Common myeloid progenitor, CD34-positive (primary cell): Measurements from ENCODE around the gene LRRTM2.

ENCODE experiments used
- CTCF ChIA-PET: fragments of 350-600 bp; sonication (Branson Sonifier 250); formaldehyde crosslinking; loops from one replicate; lab custom pipeline; 2021; ENCODE audit warnings: antibody characterized with exemption; lab: Charles Lee
- POLR2A ChIA-PET: fragments of 350-600 bp; sonication (Branson Sonifier 250); formaldehyde crosslinking; loops from one replicate; lab custom pipeline; 2021; ENCODE audit warnings: antibody characterized with exemption; lab: Charles Lee
- DNase-seq, 3 donors: peaks; one replicate each; pipeline versions ENCODE4 v3.0.0 to v3.0.0-alpha.2; 2013
- H3K27ac ChIP-seq, 2 experiments: 1 replicate in 1 of 2; 2 replicates in 1 of 2; pipeline ENCODE4 v1.7.0; 2013; ENCODE audit warnings: inconsistent platforms in 2 of 2, low read length in 2 of 2, mild to moderate bottlenecking in 2 of 2, low read depth in 1 of 2, moderate library complexity in 1 of 2; ENCODE audit not compliant: severe bottlenecking in 2 of 2, insufficient read depth in 1 of 2, poor library complexity in 1 of 2
- H3K27me3 ChIP-seq, 5 experiments: replicated peaks in 2 of 5; 1 replicate in 3 of 5; 2 replicates in 2 of 5; pipeline versions ENCODE4 v1.6.1 to v1.7.0; 2013; ENCODE audit warnings: low read length in 4 of 5, mild to moderate bottlenecking in 2 of 5, moderate library complexity in 2 of 5, inconsistent platforms in 1 of 5; ENCODE audit not compliant: insufficient read depth in 5 of 5, control insufficient read depth in 4 of 5
- H3K36me3 ChIP-seq, 4 experiments: 1 replicate in 2 of 4; 2 replicates in 2 of 4; pipeline versions ENCODE4 v1.6.1 to v1.7.0; 2013; ENCODE audit warnings: low read length in 3 of 4, control low read depth in 1 of 4, mild to moderate bottlenecking in 1 of 4; ENCODE audit not compliant: control insufficient read depth in 4 of 4, insufficient read depth in 4 of 4
- H3K4me1 ChIP-seq, 4 experiments: 1 replicate in 3 of 4; 2 replicates in 1 of 4; pipeline versions ENCODE4 v1.6.1 to v1.7.1; 2013; ENCODE audit warnings: low read length in 3 of 4, mild to moderate bottlenecking in 3 of 4, control low read depth in 1 of 4, inconsistent platforms in 1 of 4, moderate library complexity in 1 of 4; ENCODE audit not compliant: control insufficient read depth in 4 of 4, insufficient read depth in 4 of 4; ENCODE audit errors: control extremely low read depth in 1 of 4
- H3K4me3 ChIP-seq, 7 experiments: 1 replicate in 4 of 7; 2 replicates in 3 of 7; pipeline versions ENCODE4 v1.5.1 to v1.7.0; 2013; ENCODE audit warnings: mild to moderate bottlenecking in 7 of 7, low read length in 6 of 7, moderate library complexity in 6 of 7, inconsistent platforms in 2 of 7, low read depth in 2 of 7, control low read depth in 1 of 7; ENCODE audit not compliant: insufficient read depth in 4 of 7, control insufficient read depth in 1 of 7; ENCODE audit errors: extremely low read depth in 1 of 7
- H3K9me3 ChIP-seq, 5 experiments: 1 replicate in 4 of 5; 2 replicates in 1 of 5; pipeline versions ENCODE4 v1.6.1 to v1.7.1; 2013; ENCODE audit warnings: low read length in 4 of 5, mild to moderate bottlenecking in 2 of 5, inconsistent platforms in 1 of 5, low read depth in 1 of 5, moderate library complexity in 1 of 5; ENCODE audit not compliant: control insufficient read depth in 4 of 5, insufficient read depth in 2 of 5; ENCODE audit errors: control extremely low read depth in 1 of 5
- WGBS: methylation state at CpG from one replicate; pipeline ENCODE4 v1.1.5; 2013; ENCODE audit not compliant: insufficient coverage; 5-methylcytosine and 5-hydroxymethylcytosine counted together

Gene LRRTM2

DNA sequence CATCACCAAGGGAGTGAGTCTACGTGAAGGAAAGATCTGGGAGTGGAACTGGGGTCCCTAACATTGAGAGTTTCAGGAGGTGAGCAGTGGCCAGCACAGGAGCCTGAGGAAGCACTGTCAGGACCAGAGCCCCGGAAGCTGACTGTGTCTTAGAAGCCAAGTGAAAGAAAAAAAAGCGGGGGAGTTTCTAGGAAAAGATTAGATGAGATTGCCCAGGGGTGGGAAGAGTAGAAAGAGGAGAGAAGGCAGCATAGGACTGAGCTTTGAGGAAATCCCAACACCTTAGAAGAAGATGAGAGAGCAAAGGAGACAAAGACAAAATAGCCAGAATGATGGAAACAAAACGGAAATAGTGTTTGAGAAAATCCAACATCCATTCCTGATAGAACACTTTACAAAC, 37.0 kb upstream of the LRRTM2 start:
- H3K36me3 ChIP-seq: peaks cover 0 to 14% (median 3%) of the 10 kb centered on the region in 4 experiments
- ChIA-PET CTCF (no interaction called here), POLR2A (interaction anchor here (0.5 kb wide), 1 partner anchor 12 kb away, joined by 3 read pairs; no protein-coding TSS in a partner anchor)

DNA sequence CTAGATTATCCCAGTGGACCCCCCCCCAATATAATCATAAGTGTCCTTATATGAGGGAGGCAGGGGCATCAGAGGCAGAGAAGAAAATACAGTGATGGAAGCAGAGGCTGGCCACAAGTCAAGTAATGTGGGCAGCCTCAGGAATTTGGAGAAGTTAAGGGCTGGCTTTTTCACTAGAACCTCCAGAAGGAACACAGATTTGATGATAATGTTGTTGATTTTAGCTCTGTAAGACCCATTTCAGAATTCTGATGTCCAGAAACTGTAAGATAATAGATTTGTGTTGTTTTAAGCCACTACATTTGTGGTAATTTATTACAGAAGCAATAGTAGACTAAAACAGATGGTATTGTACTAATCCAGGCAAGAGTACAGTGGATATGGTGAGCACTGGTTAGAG, 36.3 kb upstream of the LRRTM2 start:
- ChIA-PET POLR2A (interaction anchor here (0.5 kb wide), 1 partner anchor 11 kb away, joined by 3 read pairs; no protein-coding TSS in a partner anchor), CTCF (no interaction called here)
- Histone ChIP-seq H3K4me3 (no peak overlapping the region), H3K4me1 (peaks cover 0 to 4% (median 0%) of the 10 kb centered on the region in 4 experiments), H3K27me3 (no peaks in the 10 kb centered on the region), H3K36me3 (peaks cover 0 to 17% (median 4%) of the 10 kb centered on the region in 4 experiments), H3K9me3 (peaks cover 0 to 4% (median 0%) of the 10 kb centered on the region in 5 experiments), H3K27ac (no peak overlapping the region)
- no peak for DNase-seq

More for the DNA sequence above, 37.0 kb upstream of the LRRTM2 start:
- Histone ChIP-seq H3K9me3 (peaks cover 0 to 4% (median 0%) of the 10 kb centered on the region in 5 experiments), H3K27me3 (no peaks in the 10 kb centered on the region), H3K4me1 (peaks cover 0 to 4% (median 0%) of the 10 kb centered on the region in 4 experiments), H3K27ac (no peak overlapping the region), H3K4me3 (no peak overlapping the region)
- WGBS: 93% methylated on average over 3 of the region's 4 CpGs
- no peak for DNase-seq

DNA sequence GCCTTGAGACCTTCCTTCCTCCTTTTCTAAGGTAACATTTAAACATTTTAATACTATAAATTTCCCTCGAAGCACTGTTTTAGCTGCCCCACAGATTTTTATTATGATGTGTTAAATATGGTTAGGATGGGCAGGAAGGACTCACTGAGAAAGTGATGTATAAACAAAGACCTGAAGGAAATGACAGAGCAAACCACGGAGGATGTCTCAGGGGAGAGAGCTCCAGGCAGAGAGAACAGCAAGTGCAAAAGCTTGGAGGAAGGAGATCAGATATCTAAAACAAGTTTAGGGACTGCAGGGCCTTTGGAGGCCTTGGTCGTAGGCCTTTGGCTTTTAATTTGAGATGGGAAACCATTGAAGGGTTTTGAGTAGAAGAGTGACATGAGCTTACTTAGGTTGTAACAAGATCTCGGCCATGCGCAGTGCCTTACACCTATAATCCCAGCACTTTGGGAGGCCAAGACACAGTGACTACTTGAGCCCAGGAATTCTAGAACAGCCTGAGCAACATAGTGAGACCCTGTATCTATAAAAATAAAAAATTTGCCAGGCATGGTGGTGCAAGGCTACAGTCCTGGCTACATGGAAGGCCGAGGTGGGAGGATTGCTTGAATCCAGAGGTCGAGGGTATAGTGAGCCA, 35.5 kb upstream of the LRRTM2 start:
- H3K36me3 ChIP-seq: peaks cover 0 to 23% (median 8%) of the 10 kb centered on the region in 4 experiments
- DNase-seq: no peak
- H3K4me3 ChIP-seq: no peak overlapping the region
- ChIA-PET POLR2A (no interaction called here), CTCF (no interaction called here)
- 89% methylated on average over 3 of the region's 7 CpGs for whole genome bisulfite sequencing
- peaks cover 0 to 4% (median 0%) of the 10 kb centered on the region in 5 experiments for H3K9me3 ChIP-seq
- H3K4me1 ChIP-seq: peaks cover 0 to 4% (median 0%) of the 10 kb centered on the region in 4 experiments
- H3K27ac ChIP-seq: no peak overlapping the region
- H3K27me3 ChIP-seq: no peaks in the 10 kb centered on the region

DNA sequence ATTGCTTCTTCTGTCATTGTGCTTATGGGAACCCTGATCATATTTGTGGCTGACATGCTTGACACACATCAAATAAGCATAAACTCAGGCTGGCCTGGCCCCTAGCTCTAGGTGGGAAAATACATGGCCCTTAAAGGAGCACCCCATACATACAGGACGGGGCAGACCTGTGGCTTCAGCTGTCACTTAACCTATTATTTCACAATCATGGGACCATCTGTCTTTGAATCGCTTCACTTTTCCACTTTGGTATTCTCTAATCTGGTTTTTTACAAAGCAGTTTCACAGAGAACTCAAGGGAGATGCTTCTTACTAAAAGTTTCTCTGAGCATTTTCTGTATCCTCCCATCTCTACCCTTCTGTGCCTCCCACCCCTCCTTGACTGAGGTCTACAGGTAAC, 34.6 kb upstream of the LRRTM2 start:
- Histone ChIP-seq H3K27ac (no peak overlapping the region), H3K4me1 (peaks cover 0 to 4% (median 0%) of the 10 kb centered on the region in 4 experiments), H3K9me3 (peaks cover 0 to 4% (median 0%) of the 10 kb centered on the region in 5 experiments), H3K27me3 (no peaks in the 10 kb centered on the region), H3K4me3 (no peak overlapping the region), H3K36me3 (peaks cover 3 to 28% (median 13%) of the 10 kb centered on the region in 4 experiments)
- ChIA-PET CTCF (no interaction called here), POLR2A (interaction anchor here (0.6 kb wide), 1 partner anchor 31 kb away, joined by 3 read pairs; no protein-coding TSS in a partner anchor)
- WGBS: 93% methylated on average over 2 of the region's 2 CpGs
- DNase-seq: no peak

DNA sequence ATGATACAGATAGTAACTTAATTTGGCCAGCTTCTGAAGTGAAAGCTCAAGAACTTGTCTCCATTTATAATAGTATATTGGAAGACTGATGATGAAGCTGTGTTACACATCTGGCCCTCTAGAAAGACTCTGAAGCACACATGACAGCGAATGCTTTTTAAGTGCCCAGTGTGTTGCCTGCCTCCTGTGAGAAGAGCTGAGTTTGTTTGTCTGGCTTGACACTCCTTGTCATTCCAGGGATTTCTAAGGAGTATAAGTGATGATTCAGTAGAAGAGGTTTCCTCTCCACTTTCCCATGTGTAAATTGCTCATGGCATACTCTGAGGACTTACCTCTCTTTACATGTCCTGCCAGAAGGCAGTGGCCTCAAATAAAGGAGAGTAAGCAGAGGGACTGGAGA, 30.4 kb upstream of the LRRTM2 start:
- Histone ChIP-seq H3K4me3 (no peak overlapping the region), H3K27me3 (no peaks in the 10 kb centered on the region), H3K9me3 (peaks cover 0 to 2% (median 0%) of the 10 kb centered on the region in 5 experiments), H3K27ac (no peak overlapping the region), H3K36me3 (peaks cover 6 to 34% (median 17%) of the 10 kb centered on the region in 4 experiments), H3K4me1 (peaks cover 0 to 4% (median 4%) of the 10 kb centered on the region in 4 experiments)
- ChIA-PET POLR2A (no interaction called here), CTCF (interaction anchor here (0.9 kb wide), 1 partner anchor 19 kb away, joined by 3 read pairs; no protein-coding TSS in a partner anchor)
- 100% methylated on average over 1 of the region's 1 CpG for WGBS
- DNase-seq: no peak

DNA sequence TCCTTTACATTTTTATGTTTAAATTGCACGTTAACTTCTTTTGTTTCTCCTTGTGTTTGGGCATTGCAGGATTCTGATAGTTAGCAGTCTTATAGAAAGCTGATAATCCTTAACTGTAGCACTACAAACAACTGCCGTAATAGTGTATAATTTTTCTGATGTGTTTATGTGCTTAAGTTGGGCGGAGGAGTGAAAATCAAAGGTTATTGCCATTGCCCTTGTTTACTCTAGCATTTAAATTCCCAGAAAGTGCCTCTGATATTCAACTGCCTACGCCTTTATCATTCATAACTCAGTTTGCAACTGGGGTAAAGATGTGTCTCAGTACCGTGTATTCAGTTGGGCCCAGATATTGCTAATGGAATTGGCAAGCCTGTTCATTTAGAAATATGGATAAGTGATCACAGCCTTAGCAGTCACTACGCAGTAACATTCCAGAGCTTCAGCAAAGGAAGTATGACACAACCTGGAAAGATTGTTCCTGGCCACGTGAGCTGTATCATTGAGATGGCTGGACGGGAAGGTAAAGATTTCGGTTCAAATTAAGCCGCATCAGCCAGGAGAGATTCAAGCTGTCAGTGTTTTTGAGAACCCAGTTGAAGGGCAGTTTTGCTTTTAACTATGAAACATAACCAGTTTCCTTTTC, 28.1 kb upstream of the LRRTM2 start:
- DNase-seq: no peak
- H3K4me3 ChIP-seq: no peak overlapping the region
- peaks cover 0 to 10% (median 8%) of the 10 kb centered on the region in 4 experiments for H3K4me1 ChIP-seq
- WGBS: 99% methylated on average over 7 of the region's 10 CpGs
- H3K9me3 ChIP-seq: peaks cover 0 to 5% (median 1%) of the 10 kb centered on the region in 5 experiments
- CTCF ChIA-PET: no interaction called here
- H3K27me3 ChIP-seq: no peaks in the 10 kb centered on the region
- peaks cover 6 to 29% (median 17%) of the 10 kb centered on the region in 4 experiments for H3K36me3 ChIP-seq
- POLR2A ChIA-PET: no interaction called here
- H3K27ac ChIP-seq: no peak overlapping the region

DNA sequence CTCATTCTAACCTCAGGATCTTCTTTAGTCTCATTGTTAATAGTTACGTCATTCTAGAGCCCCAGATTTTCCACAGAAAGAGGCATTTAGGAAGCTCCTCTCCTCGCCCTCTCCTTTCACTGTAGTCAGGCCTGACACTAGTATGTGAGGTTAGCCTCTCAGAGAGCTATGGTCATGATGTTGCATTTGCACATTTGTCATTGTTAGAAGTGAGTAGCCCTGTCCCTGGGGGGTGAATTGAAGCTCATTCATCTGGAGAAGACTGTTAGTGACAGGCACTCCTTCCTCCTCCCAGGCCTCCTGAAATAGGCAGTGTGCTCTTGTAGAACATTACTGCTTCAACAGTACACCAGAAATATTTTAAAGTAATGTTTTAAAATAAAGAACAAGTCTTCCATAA, 26.6 kb upstream of the LRRTM2 start:
- WGBS: 100% methylated on average over 1 of the region's 2 CpGs
- POLR2A ChIA-PET: no interaction called here
- H3K4me1 ChIP-seq: peaks cover 0 to 10% (median 8%) of the 10 kb centered on the region in 4 experiments
- H3K4me3 ChIP-seq: no peak overlapping the region
- H3K27me3 ChIP-seq: no peaks in the 10 kb centered on the region
- H3K27ac ChIP-seq: no peak overlapping the region
- DNase-seq: no peak
- peaks cover 6 to 35% (median 17%) of the 10 kb centered on the region in 4 experiments for H3K36me3 ChIP-seq
- CTCF ChIA-PET: no interaction called here
- peaks cover 0 to 7% (median 1%) of the 10 kb centered on the region in 5 experiments for H3K9me3 ChIP-seq
